ENCODE data around the gene SLK. TPM values are rescaled to one million over a fixed set of nuclear protein-coding genes. Genes with fewer than 3 reads are reported as not detected.

SLK gene
- polyA plus RNA-seq, 1 of the 3 experiments (the other 2 are of a cell fraction): 4.0 TPM

- no peaks in the 10 kb centered on the region for H4K20me1 ChIP-seq (ENCODE audit: insufficient read depth)
- DNase-seq: no peak
- WGBS (ENCODE audit: low lambda C conversion rate): 88% methylated on average over 12 of the region's 12 CpGs
- H3K4me1 ChIP-seq (ENCODE audit: control insufficient read depth in 1 of 2, insufficient read depth in 2 of 2, low read depth in 1 of 2, low read length in 1 of 2): peaks cover 0 to 8% of the 10 kb centered on the region in 2 experiments; a peak in 1 of 4 replicates
- no peak overlapping the region for H2AFZ ChIP-seq (ENCODE audit: low read depth)
- H3K27ac ChIP-seq (ENCODE audit: low read depth in 2 of 2, low read length in 1 of 2): no peak overlapping the region
- H3K36me3 ChIP-seq (replicated peaks in 1 of 2; ENCODE audit: control insufficient read depth in 1 of 2, insufficient read depth in 2 of 2, low read length in 1 of 2): no peaks in the 10 kb centered on the region
- no peak overlapping the region for H3K4me2 ChIP-seq
- CTCF ChIA-PET: no interaction called here
- no peaks in the 10 kb centered on the region for H3K9me3 ChIP-seq
- H3K9ac ChIP-seq: no peak overlapping the region
- POLR2A ChIA-PET: no interaction called here
- H3K9me2 ChIP-seq: no peaks in the 10 kb centered on the region
- H3K27me3 ChIP-seq (ENCODE audit: insufficient read depth): no peaks in the 10 kb centered on the region
- H3K79me2 ChIP-seq (ENCODE audit: insufficient read depth): no peaks in the 10 kb centered on the region
- H3F3A ChIP-seq (replicated peaks; ENCODE audit: insufficient read depth): no peaks in the 10 kb centered on the region
- TF ChIP-seq RFX5 (IDR thresholded peaks at IDR 0.05; ENCODE audit: low read length) (no peak), CTCF (IDR thresholded peaks at IDR 0.05) (no peak), POLR2AphosphoS5 (IDR thresholded peaks at IDR 0.05; ENCODE audit: low read depth, low read length) (no peak), TCF12 (IDR thresholded peaks at IDR 0.05) (no peak), RCOR1 (IDR thresholded peaks at IDR 0.05; ENCODE audit: low read length) (no peak), CHD2 (IDR thresholded peaks at IDR 0.05; ENCODE audit: low read length, partially characterized antibody) (no peak), TAF1 (IDR thresholded peaks at IDR 0.05; ENCODE audit: borderline replicate concordance, low read depth, low read length) (no peak), RAD21 (IDR thresholded peaks at IDR 0.05; ENCODE audit: low read length) (no peak), FOSL2 (IDR thresholded peaks at IDR 0.05; ENCODE audit: borderline replicate concordance, low read depth) (no peak), FOXJ3 (CRISPR knock-in tag; IDR thresholded peaks at IDR 0.05) (no peak), NFIC (IDR thresholded peaks at IDR 0.05; ENCODE audit: borderline replicate concordance) (no peak), MEF2A (IDR thresholded peaks at IDR 0.05; ENCODE audit: borderline replicate concordance, low read depth) (no peak), SMC3 (IDR thresholded peaks at IDR 0.05; ENCODE audit: low read depth, low read length) (no peak), JUND (IDR thresholded peaks at IDR 0.05) (no peak), TEAD4 (IDR thresholded peaks at IDR 0.05; ENCODE audit: borderline replicate concordance, insufficient read depth) (no peak), USF2 (IDR thresholded peaks at IDR 0.05; ENCODE audit: borderline replicate concordance, low read depth, low read length) (no peak), GABPA (IDR thresholded peaks at IDR 0.05; ENCODE audit: low read depth) (no peak), PBX3 (IDR thresholded peaks at IDR 0.05) (no peak)
- no peak overlapping the region for H3K4me3 ChIP-seq (ENCODE audit: low read depth in 2 of 2, low read length in 1 of 2)
These were observed 100.6 kb downstream of the SLK start for GRCh38 chr10:104067525-104067924.
